Epithelial cell of proximal tubule (primary cell): Measurements from ENCODE around the gene PCNT. TPM values are rescaled to one million over a fixed set of nuclear protein-coding genes. Genes with fewer than 3 reads are reported as not detected.
"Not testable (repeated sequence)": the region's sequence is repeated elsewhere in the genome, so short reads cannot be mapped to it uniquely, and the experiment has no call there.

ENCODE experiments used
- DNase-seq: peaks from one replicate; pipeline ENCODE4 v3.0.0-alpha.2; 2011; ENCODE audit warnings: low read depth
- H3K4me3 ChIP-seq: 2 replicates; pipeline ENCODE4 v1.5.1; 2011; ENCODE audit warnings: low read depth, mild to moderate bottlenecking, low read length
- CTCF ChIP-seq: conservative IDR thresholded peaks from 2 replicates; pipeline ENCODE4 v1.5.1; 2012; ENCODE audit warnings: low read depth, mild to moderate bottlenecking, low read length
- total RNA-seq: library from RNA; depleted of rRNA; stranded (reverse); fragments of >200 nt; gene quantifications from 2 replicates; pipeline ENCODE4 v1.2.3, GENCODE V29; 2015

The PCNT gene
- total RNA-seq, 1 donor from 2014 or later = 18.7 TPM

DNA sequence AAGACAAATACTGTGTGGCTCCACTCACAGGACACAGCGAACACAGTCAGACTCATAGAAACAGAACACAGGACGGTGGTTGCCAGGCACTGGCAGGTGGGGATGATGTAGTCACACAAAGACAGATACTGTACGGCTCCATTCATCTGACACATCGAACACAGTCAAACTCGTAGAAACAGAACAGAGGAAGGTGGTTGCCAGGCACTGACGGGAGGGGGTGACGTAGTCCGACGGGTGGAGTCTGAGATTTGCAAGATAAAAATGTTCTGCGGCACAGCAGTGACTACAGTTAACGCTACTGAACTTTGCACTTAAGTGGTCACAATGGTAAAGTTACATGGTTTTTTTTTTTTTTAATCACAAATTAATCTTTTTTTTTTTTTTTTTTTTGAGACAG is 19.0 kb upstream of the PCNT start:
- no peak for TF ChIP-seq CTCF
- no peak for DNase-seq
- no peak overlapping the region for H3K4me3 ChIP-seq

GRCh38 chr21:46307625-46308024 is 16.3 kb upstream of the PCNT start:
- H3K4me3 ChIP-seq = no peak overlapping the region
- no peak for TF ChIP-seq CTCF

DNA sequence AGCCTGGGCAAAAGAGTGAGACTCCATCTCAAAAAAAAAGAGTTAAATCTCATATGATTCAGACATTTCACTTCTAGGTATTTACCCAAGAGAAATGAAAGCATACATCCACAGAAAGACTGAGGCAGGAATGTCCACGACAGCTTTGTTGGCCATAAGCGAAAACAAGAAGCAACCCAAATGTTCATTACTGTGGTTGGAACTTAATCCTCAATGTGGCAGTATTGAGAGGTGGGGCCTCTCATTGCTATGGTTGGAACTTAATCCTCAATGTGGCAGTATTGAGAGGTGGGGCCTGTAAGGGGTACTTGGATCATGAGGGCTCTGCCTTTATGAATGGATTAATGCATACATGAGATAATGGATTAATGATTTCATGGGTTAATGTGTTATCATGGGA is 15.5 kb upstream of the PCNT start:
- H3K4me3 ChIP-seq = no peak overlapping the region
- TF ChIP-seq CTCF = no peak
- no peak for DNase-seq

More at GRCh38 chr21:46307625-46308024, 16.3 kb upstream of the PCNT start:
- no peak for DNase-seq

DNA sequence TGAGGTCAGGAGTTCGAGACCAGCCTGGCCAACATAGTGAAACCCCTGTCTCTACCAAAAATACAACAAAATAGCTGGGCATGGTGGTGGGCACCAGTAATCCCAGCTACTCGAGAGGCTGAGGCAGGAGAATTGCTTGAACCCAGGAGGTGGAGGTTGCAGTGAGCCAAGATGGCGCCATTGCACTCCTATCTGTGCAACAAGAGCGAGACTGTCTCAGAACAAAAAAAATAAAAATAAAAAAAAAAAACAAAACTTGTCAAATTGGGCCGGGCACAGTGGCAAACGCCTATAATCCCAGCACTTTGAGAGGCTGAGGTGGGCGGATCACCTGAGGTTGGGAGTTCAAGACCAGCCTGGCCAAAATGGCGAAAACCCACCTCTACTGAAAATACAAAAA is 13.7 kb upstream of the PCNT start:
- not testable (repeated sequence) for DNase-seq, H3K4me3 ChIP-seq

- DNase-seq = no peak
- TF ChIP-seq CTCF = no peak
Observed at GRCh38 chr21:46311568-46311967, 12.4 kb upstream of the PCNT start.

DNA sequence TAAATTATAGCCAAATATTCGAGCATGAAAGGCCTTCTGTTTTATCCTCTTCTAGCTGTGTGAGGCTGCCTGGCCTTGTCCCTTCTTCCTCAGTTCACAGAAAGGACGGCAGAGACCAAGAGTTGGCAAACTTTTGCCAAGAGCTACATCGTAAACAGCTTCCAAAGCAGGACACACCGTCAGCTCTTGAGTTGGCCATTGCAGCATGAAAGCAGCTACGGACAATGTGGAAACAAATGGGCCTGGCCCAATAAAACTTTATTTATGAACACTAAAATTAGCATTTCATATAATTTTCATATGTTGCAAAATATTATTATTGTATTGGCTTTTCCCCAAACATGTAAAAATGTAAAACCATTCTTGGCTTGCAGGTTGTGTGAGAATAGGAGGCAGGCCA is 11.0 kb upstream of the PCNT start:
- no peak for TF ChIP-seq CTCF
- no peak for DNase-seq
- H3K4me3 ChIP-seq = no peak overlapping the region

More at GRCh38 chr21:46311568-46311967, 12.4 kb upstream of the PCNT start:
- no peak overlapping the region for H3K4me3 ChIP-seq

DNA sequence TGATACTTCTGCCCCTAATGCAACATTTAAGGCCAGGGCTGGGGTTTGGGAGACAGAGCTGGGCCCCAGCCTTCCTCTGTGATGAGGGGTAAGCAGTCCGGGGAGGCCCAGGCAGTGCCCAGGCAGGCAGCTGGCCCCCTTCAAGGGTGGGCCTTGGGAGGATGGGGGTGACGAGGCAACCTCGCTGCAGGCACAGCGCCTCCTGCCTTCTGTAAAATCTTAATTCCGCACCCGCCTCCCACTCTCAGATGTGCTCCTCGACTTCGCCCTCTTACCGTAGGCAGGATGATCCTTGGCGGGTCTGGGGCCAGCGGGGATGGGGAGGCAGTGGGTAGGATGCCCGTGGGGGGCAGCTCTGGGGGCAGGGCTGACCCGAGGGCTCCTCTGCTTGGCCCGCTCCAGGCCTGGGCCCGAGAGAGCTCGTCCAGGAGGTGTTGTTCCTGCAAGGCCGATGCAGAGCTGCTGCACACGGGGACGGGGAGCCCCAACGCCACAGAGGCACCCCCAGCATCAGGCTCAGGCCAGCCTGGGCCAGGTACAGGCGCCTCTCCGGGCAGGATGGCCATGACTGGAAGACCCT is 9.4 kb upstream of the PCNT start:
- no peak for DNase-seq
- TF ChIP-seq CTCF = no peak
- H3K4me3 ChIP-seq = no peak overlapping the region
